ENCODE measurements around the gene OPN5.

- TF ChIP-seq, protein P1, sequence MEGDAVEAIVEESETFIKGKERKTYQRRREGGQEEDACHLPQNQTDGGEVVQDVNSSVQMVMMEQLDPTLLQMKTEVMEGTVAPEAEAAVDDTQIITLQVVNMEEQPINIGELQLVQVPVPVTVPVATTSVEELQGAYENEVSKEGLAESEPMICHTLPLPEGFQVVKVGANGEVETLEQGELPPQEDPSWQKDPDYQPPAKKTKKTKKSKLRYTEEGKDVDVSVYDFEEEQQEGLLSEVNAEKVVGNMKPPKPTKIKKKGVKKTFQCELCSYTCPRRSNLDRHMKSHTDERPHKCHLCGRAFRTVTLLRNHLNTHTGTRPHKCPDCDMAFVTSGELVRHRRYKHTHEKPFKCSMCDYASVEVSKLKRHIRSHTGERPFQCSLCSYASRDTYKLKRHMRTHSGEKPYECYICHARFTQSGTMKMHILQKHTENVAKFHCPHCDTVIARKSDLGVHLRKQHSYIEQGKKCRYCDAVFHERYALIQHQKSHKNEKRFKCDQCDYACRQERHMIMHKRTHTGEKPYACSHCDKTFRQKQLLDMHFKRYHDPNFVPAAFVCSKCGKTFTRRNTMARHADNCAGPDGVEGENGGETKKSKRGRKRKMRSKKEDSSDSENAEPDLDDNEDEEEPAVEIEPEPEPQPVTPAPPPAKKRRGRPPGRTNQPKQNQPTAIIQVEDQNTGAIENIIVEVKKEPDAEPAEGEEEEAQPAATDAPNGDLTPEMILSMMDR (IDR thresholded peaks at IDR 0.05): no peak
- TF ChIP-seq ZFX (IDR thresholded peaks at IDR 0.05; ENCODE audit: borderline replicate concordance): no peak
These were observed 35.9 kb downstream of the OPN5 start for GRCh38 chr6:47817749-47818148.
